Lung microvascular endothelial cell (primary cell): ENCODE results near the gene CALCOCO1. TPM values are rescaled to one million over a fixed set of nuclear protein-coding genes. Genes with fewer than 3 reads are reported as not detected.
A peak's percentile ranks its signal among the peaks of the same experiment; 100 is the strongest.
"Not testable (repeated sequence)": the region's sequence is repeated elsewhere in the genome, so short reads cannot be mapped to it uniquely, and the experiment has no call there.

Experiments
- DNase-seq, 2 donors: peaks; one replicate each; pipeline versions ENCODE4 v3.0.0 to v3.0.0-alpha.2; 2010; ENCODE audit warnings: low read depth in 2 of 2
- total RNA-seq: library from RNA; depleted of rRNA; stranded (reverse); fragments of >200 nt; gene quantifications from 2 replicates; pipeline ENCODE4 v1.2.1, GENCODE V29; 2014

Gene CALCOCO1, protein sequence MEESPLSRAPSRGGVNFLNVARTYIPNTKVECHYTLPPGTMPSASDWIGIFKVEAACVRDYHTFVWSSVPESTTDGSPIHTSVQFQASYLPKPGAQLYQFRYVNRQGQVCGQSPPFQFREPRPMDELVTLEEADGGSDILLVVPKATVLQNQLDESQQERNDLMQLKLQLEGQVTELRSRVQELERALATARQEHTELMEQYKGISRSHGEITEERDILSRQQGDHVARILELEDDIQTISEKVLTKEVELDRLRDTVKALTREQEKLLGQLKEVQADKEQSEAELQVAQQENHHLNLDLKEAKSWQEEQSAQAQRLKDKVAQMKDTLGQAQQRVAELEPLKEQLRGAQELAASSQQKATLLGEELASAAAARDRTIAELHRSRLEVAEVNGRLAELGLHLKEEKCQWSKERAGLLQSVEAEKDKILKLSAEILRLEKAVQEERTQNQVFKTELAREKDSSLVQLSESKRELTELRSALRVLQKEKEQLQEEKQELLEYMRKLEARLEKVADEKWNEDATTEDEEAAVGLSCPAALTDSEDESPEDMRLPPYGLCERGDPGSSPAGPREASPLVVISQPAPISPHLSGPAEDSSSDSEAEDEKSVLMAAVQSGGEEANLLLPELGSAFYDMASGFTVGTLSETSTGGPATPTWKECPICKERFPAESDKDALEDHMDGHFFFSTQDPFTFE
- total RNA-seq: 47.3 and 77.8 TPM in 2 replicates

DNA sequence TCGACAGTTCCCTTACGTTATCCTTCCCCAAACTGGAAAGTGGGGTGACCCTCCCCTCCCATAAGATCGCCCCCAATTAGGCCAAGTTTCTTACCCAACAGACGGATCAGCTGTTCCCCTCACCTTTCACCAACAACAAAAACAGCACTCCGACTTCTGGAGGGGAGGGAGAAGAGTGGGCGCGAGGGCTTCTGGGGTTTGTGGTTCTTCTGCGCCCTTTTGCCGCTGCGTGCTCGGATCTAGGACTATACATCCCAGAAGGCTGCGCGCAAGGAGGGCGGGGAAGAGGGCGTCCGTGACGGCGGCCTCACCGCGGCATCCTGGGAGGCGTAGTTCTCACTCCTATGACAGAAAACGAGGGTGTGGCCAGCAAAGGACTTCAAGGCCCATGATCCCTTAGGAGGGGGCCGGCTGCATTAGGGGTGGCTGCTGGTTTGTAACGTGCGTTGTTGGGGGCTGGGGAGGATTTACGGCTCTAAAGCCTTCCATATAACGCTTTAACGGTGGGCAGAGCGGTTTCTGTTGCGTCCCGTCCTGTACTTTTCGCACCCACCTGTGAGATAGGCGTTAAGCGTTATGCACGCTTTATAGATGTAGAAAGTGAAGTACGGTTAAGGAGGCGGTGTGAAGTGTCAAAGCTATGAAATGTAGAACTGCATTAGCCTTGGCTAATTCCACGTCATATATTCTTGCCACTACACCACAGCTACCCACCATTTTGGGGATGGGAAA, at the start of gene CALCOCO1:
Gene CALCOCO1 (minus strand): TSS at position 143 of the 732 bp plus-strand sequence. CDS start 2,210 bp downstream, outside the sequence.
- DNase-seq: peak; percentile 98 to 99

DNA sequence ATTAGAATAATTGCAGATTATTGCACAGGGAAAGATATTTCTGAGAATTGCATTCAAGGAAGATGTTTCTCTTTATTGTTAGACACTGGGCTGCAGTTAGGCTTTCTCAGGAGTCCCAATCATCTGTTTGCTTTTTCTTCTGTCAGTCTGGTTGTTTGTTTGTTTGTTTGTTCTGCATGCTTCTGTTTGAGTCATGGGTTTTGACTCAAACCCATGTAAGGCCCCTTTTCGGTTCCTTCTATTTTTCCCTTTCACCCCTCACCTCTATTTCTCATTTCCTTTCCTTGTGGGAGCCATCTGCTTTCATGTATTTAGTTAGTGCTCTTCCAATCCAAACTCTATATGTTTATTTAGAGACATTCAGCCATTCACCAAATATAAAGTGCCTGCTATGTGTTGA, 49.6 kb upstream of the CALCOCO1 start:
- DNase-seq: no peak

DNA sequence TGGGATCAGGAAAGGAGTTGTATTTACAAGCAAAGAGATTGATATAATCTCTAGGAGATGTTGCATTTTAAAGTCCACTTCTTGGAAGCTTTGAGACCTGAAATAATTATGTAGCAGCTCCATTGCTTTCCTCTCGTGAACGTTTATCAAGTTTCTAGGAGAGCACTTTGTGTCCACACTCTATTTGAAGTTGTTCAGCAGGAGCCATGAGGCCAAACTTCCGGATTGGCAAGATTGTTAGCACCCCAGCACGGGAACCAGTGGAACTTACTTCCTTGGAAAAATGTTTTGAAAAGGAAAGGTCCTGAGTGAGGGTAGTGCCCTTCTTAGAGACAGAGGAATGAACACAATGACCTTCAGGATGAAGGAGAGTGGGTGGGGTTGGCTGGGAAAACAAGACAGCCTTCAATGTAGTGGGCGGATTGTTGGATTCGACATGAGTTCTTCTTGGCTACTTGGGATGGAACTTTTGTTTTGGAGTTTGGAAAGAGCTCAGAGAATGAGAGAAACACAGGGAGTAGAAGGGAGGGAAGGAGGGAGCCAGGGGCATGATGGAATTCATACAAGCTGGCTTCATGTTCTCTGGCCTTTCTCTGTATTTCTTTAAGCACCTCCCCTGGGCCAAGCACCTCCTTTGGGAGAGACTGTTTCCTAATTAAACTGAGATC, 48.4 kb upstream of the CALCOCO1 start:
- no peak for DNase-seq

DNA sequence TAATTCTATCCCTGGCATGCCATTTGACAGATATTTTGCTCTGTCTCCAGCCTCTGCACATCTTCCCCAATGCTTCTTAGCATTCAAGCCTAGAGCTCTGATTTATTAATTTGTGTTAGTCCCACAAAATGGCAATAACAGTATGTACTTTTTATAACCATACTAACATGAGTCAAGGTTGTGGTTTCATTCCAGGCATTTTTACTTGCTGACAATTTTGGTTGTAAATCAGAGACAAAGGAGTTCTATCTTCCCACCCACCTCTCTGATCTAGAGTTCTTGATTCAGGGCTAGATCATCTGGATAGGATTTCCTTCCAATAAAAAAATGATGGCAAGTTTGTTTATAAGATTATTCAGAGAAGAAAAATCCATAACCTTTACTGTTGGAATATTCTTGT, 43.0 kb upstream of the CALCOCO1 start:
- peak in 1 of 2 donors; percentile 68 for DNase-seq

DNA sequence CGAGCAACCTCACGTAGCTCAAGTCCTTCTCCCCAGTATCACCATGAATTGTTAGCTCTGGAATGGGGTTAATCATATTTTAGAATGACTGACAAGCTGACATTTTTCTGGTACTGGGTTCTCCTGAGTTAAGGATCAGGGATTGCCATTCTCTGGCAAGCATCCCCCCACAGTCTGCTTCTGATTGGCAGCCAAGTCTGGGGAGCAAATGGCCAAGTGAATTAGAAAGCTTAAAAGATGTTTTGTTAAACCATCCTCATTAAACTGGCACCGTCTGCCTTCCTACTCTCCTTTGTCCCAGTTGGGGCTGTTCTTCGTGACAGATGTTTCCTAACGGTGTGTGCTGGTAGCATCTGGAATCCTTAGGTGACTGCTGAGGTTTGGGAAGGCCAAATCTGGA, 41.7 kb upstream of the CALCOCO1 start:
- DNase-seq: no peak

DNA sequence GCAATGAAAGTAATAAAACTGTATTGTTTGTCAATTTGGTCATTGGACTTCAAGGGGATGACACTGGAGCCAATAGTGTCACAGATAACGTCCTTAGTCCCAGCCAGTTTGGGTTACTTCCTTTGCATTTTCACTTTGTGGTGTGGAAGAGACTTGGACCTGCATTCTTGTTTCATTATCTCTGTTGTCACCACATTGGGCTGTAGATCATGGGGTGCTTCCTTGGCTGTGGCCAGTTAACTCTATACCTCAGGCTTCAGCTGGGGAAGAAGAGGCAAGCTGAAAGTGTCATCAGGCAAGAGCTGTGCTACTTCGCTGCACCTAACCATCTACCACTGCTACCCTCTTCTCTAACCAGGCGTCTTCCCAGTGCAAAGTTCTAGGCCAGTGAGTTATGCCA, 39.6 kb upstream of the CALCOCO1 start:
- no peak for DNase-seq

DNA sequence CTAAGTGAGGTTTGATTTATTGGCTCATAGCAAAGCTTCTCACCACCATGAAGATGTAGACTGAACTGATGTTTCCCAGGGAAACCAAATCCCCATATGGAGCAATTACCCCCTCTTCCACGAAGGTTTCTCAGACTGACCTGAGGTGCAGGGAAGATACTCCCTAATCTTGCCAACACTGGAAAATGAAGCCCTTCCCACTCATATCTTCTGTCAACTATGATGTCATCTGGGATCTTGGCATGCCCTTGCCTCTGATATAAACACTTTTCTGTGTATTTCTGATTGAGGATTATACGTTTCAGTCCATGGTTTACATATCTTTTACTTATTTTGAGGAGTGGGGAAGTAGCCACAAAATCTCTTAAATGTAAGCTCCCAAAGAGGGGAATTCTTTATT, 38.6 kb upstream of the CALCOCO1 start:
- no peak for DNase-seq

DNA sequence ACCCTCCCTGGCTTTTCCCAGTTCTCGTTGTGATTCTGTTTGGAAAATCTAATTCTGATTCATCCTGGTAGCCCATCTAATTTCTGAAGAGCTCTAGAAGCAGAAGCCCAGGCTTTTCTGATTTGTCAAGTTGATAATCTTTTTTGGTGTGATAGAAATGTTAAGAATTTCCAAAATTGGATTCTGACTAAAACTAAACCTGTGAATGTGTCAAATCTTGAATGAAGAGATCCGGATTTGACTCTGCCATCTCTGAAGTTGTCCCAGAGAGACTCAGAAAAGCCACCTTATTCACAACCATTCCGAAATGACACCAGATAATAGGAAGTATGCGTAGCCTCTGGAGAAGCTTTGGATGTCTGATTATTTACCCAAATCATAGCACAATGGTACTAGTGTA, 37.4 kb upstream of the CALCOCO1 start:
- no peak for DNase-seq

DNA sequence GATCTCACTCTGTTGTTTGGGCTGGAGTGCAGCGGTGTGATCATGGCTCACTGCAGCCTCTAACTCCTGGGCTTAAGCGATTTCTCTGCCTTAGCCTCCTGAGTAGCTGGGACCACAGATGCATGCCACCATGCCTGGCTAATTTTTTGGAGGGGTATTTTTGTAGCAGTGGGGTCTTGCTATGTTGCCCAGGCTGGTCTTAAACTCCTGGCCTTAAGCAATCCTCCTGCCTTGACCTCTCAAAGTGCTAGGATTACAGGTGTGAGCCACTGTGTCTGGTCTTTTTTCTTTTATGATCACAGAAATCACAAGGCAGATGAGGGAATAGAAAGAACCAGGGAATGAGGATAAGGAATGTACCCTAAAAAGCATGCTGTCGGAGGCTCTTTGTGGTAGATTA, 35.5 kb upstream of the CALCOCO1 start:
- not testable (repeated sequence) for DNase-seq

DNA sequence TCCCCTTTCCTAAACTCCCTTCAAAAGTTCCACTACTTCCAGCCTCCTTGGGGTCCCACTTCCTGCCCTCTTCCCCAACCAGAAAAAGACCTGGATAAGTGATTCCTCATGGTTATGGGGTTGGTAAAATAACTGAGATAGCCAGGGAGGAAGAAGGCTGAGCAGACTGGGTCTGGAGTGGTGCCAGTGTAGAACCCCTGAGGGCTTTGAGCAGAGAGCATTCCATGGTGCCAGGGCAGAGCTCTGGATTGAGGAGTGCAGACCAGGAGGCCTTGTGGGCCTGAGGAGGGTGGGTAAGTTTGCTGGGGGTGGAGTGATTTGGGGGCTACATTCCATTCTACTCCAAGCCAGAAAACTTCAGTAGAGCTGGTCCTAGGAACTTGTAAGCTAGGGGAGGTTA, 34.1 kb upstream of the CALCOCO1 start:
- DNase-seq: no peak

DNA sequence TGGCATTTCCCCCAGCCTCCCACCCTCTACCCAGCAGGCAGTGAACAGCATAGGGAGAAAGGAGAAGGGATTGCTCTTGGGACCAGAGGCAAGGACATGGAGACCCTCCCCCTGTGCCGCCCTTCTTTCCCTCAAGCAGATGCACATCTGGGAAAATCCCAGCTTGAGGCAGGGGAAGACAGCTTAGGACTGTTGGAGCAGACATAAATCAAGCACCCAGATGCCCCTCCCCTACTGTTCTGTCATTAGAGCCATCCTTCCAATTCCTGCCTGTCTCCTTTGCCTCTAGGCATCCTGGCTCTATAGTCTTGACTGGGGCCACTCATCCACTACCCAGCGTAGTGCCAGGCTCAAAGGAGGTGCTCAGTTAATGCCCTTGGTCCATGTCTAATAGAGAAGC, 32.0 kb upstream of the CALCOCO1 start:
- DNase-seq: no peak

DNA sequence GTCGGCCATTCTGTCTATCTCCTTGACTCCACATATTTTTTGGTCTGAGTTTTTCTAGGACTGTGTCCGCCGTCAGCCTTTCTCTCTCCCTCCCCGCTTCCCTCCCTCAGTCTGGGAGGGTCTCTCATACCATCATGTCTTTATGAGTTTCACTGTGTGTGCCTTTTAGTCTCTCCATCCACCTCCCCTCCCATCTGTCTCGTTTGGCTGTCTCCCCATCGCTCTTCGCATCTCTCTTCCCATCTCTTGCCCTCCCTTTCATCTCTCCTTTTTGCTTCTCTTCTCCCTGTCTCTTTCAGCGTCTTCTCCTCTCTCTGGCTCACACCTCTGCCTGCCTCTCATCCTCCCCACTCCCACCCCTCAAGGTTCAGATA, 31.5 kb upstream of the CALCOCO1 start:
- no peak for DNase-seq

DNA sequence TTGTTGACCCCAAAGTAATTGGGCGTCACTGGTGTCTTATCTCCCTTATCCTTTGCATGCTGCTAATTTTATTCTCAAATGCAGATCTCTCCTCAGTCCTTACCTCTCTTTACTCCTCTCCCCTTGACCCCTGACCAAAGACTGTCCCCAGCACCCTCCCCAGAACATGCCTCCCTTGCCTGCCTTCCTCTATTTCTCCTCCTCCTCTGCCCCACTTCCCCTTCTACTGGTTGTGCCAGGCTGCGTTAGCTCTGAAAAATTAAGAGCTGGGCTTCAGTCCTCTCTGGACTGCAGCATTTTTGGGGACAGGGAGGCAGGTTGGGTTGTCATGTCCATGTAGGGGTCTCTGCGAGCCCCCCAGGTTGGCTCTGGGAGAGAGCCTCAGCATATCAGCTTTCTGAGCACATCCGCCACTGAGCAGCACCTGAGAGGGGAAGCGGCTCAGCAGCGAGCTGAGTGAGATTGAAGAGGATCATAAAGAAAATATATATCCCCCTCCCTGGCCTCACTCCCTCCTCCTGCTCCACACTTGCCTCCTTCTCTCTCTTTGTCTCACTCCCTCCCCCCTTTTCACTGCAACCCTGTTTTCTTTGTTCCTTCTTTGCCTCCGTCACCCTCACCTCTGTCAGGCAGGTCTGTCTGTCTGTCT, 31.0 kb upstream of the CALCOCO1 start:
- DNase-seq: no peak

DNA sequence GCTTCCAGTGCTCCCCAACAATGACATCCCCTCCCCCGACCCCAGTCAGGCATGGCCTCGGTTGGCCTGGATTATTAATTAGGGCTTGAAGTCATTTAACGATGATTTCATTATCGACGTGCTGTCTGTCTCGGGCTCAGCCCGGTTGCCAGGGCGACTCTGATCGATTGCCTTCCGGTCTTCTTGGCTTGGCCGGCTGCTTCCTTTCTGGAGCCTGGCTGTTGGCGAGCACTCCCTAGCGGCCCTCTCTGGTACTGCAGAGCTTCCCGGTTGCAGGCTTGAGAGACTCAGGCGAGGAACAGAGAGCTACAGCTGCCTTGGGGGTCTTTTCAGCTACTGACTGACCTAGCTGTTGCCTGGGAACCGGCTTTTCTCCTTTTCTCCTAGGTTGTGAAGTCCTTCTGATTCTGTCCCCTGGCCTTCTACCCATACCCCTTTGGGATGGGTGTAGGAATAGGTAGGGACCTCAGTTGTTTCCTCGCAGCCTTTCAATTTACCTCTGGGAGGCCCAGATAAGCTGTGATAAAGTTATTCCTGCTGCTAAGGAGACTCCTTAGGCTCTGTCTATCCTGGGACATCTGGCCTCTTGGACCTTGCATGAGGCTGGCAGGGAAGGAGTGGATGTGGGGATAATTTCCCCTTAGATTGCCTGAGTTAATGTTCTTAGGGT, 30.0 kb upstream of the CALCOCO1 start:
- peak; percentile 70 to 83 for DNase-seq

DNA sequence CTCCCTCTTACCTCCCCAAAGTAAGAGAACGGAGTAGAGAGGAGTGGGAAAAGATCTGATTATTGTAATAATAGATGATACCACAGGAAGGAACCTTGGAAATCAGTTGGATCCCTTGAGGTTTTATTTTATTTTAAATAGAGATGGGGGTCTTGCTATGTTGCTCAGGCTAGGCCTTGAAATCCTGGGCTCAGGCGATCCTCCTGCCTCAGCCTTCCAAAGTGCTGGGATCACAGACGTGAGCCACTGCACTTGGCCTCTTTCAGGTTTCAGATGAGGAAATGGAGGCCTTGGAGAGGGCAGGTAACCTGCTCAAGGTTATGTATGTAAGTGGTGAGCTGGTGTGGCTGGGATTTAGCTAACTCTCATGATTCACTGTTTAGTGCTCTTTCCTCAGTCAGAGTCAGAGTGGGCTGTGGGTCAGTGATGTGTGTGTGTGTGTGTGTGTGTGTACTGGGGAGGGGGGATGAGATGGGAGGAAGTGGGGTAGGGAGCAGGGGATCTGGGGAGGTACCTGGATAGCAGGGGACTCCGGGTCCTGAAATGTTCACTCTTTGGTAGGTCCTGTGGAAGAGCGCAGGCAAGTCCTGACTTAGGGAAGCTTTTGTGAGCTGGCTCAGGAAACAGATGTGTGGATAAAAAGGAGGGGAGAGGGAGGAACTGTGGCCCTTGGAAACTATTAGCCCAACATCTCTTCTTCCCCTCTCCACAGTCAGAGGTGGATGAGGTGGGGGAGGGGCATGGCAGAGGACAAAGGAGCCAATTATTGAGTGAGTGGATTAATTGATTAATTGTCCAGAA, 29.2 kb upstream of the CALCOCO1 start:
- DNase-seq: peak; percentile 41 to 46

DNA sequence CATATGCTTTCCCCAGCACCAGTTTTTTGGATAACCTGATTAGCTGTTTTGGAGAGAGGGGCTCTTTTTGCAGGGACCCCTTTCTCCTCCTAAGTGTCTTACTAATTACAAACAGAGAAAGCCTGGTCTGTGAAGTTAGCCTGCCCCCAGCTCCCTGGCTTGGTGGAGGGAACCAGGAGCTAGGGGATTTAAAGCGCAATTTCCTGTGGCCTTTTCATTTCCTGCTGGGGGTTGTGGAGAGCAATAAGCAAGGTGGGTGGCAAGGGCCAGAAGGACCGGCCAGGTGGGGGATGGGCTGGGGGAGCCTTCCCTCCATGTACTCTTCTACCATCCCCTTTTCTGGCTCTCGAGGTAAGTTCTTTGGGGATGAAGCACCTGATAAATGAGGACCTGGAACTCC, 28.6 kb upstream of the CALCOCO1 start:
- DNase-seq: no peak

DNA sequence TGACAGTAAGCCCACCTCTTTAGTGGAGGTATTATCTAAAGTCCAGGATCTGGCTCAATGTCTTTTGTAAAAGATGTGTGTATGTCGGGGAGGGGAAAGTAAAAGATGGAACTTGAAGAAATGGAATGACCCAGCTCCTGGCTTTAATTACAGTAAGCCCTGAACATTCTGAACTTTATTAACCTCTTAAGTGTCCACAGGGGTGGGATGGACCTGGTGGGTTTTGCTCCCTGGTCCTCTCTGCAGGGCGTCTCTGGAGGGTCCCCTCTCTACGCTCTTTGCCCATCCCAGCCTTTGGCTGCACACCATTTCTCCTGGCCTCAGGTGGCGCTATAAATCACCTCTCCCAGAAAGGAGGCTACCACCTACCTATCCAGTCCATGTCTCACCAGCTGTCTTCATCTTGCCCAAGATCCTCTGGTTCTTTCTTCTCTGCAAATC, 28.2 kb upstream of the CALCOCO1 start:
- DNase-seq: no peak

DNA sequence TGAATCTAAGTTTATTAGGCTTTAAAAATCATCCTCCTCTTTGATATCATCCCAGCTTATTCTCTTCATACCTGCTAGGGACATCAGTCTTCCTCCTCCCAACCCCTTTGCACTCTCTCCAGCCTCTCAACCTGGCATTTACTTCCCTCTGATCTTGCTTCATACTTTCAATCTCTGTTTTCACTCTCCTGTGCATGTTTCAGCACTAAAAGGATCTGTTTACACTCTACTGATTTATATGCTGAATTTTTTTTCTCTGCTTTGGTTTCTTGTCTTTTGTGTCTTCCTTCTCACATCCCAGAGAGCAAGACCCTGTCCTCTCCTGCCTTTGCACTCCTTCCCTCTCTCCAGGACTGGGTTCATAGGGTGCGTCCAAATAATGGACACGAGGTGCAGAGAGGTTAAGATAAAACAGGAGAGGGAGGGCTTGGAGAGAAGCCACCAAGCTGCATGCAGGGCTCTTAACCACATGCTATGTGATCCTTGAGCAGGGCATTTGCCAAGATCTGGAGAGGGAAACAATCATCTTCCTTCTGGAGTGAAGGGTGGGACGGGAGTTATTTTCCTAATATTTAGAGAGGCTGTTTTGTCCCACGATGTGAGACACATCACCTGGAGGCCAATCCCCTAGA, 27.5 kb upstream of the CALCOCO1 start:
- no peak for DNase-seq

DNA sequence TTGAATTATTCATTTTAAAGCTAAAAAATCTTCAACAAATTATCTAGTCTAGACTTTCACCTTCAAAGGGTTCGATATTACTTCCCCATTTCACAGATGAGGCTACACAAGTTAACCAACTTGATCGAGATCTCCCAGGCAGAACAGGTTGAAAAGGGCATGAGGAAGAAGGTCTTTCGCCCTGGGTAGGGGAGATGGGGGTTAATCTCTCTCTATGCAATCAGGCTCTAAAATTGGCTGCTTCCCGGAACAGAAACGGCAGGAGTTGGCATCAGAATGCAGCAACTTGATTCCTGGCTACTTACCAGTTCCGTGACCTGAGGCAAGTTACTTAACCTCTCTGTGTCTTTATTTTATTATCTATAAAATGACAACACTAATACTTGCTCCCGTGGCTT, 26.9 kb upstream of the CALCOCO1 start:
- no peak for DNase-seq
